Measurements from ENCODE around the gene CDKN2C.
"Not testable (repeated sequence)": the region's sequence is repeated elsewhere in the genome, so short reads cannot be mapped to it uniquely, and the experiment has no call there.

CDKN2C gene

DNA sequence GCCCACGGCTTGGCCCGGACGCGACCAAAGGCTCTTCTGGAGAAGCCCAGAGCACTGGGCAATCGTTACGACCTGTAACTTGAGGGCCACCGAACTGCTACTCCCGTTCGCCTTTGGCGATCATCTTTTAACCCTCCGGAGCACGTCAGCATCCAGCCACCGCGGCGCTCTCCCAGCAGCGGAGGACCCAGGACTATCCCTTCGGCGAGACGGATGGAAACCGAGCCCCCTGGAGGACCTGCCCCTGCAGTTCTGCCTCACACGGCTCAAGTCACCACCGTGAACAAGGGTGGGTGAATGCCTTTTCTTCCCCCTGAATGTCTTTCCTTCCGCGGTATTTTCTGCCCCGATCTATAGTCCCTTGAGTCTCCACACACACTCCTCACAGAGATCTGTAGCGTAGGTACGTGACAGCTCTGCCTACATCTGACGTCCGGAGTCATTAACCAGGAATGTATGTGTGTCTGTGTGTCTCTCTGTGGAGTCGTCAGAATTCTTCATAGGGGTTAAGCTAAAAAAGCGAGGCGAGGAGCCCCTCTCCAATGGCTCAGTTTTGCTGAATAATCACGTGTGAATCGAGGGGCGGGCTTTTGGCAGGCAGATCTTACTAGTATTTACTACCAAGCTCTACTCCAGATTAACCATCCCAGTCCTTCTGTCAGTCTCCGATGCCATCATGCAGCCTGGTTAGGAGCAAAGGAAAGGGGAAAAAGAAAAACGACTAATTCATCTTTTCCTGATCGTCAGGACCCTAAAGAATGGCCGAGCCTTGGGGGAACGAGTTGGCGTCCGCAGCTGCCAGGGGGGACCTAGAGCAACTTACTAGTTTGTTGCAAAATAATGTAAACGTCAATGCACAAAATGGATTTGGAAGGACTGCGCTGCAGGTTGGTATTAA, at the start of gene CDKN2C:
TSS of gene CDKN2C (plus strand) at position 635 of the 898 bp plus-strand sequence. CDS start at position 759, 124 bp downstream.
- DNase-seq (ENCODE audit: extremely low spot score, insufficient read length, low read depth) (no peak), FAIRE-seq (peak; percentile 78)

DNA sequence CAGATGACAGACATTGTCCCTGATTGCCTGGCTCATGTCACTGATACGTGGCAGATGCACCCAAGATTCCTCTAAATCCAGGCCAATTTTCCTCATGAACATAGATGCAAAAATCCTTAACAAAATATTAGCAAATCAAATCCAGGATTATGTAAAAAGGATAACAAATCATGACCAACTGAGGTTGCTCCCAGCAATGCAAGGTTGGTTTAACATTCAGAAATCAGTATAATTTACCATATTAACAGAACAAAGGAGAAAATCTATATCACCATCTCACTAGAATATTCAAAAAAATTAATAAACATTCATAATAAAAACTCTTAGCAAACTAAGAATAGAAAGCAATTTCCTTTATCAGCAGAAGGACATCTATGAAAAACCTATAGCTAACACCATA, 49.6 kb upstream of the CDKN2C start:
- DNase-seq (ENCODE audit: extremely low spot score, insufficient read length, low read depth) (no peak), FAIRE-seq (no peak)

DNA sequence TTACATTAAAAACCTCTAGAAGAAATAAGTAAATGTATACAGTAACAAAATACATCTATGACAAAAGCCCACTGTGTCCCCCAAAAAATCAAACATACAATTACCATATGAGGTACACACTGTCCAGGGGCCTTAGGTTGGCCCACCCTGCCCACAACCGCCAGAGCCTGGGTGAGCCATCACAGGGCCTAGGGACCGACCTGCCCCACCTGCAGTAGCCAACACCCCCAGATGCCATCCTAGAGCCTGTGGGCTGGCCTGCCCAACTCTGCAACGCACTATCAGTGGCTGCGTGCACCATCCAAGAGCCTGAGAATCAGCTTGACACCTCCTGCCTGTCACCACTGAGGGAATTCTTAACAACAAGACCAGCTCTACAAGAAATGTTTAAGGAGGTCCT, 49.0 kb upstream of the CDKN2C start:
- FAIRE-seq (no peak), DNase-seq (ENCODE audit: extremely low spot score, insufficient read length, low read depth) (no peak)

DNA sequence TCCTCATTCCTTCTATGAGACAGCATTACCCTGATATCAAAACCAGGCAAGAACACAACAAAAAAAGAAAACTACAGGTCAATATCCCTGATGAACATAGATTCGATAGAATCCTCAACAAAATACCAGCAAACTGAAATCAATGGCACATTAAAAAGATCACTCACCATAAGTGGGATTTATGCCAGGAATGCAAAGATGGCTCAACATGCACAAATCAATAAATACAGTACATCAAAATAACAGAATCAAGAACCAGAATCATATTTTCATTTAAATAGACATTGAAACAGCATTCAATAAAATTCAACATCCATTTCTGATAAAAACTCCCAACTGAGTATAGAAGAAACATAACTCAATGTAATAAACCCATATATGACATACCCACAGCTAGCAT, 46.5 kb upstream of the CDKN2C start:
- no peak for DNase-seq (ENCODE audit: extremely low spot score, insufficient read length, low read depth)
- no peak for FAIRE-seq

DNA sequence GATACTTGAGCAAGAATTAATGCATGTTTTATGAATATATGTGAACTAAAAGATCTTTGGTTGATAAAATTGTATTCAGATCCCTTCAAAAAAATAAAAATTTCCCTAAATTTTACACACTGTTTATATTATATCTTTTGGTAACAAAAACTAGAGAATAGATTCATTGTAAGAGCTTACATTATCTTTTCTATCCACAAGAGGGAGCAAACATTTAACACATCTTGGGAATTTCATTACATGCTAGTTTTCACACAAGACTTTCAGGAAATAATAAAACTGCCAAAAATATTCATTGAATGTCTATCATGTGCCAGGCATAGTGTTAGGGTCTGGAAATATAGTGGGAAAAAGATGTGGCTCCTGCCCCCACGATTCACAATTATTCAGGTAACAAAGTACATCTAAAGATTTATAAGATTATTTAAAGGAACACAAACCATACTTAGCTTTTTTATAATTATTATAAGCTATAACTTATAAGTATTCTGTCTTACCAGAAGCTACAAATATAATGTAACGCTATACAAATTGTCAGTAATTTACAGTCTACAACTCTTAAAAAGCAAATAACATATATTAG, 40.6 kb upstream of the CDKN2C start:
- FAIRE-seq, result peak; percentile 56
- no peak for DNase-seq (ENCODE audit: extremely low spot score, insufficient read length, low read depth)

DNA sequence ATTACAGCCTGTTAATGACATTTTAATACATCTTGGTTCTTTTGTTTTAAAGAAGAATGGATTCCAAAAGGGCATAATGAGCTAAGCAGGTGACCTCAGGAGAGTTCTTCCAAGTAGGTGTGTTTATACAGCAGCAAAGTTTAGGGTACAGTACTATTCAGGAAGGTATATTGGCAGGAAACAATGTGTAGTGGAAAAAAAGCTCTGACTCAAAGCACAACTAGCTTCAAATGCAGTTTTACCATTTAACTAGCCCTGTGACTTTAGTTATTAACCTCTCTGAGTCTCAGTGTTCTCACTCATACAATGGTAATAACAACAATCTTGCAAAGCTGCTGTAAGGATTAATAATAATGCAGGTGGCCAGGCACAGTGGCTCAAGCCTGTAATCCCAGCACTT, 39.9 kb upstream of the CDKN2C start:
- DNase-seq (ENCODE audit: extremely low spot score, insufficient read length, low read depth) (no peak), FAIRE-seq (peak; percentile 80)

DNA sequence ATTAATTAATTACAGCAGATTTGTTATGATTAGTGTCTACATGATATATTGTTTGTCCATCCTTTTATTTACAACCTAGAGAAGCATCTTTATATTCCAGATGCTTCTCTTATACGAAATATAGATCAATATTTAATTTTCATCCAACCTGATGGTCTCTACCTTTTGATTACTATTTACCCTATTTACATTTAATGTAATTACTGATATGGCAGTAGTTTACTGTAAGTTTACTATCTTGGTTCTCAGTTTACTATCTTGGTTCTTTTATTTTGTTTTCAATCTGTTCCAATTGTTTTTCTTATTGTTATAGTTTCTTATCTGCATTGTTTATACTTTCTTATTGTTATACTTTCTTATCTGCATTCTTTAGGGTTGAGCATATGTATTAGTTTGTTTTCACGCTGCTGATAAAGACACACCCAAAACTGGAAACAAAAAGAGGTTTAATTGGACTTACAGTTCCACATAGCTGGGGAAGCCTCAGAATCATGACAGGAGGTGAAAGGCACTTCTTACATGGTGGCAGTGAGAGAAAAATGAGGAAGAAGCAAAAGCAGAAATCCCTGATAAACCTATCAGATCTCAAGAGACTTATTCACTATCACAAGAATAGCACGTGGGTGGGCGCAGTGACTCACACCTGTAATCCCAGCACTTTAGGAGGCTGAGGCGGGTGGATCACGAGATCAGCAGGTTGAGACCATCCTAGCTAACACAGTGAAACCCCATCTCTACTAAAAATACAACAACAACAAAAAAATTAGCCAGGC, 38.9 kb upstream of the CDKN2C start:
- FAIRE-seq, result peak; percentile 52
- DNase-seq (ENCODE audit: extremely low spot score, insufficient read length, low read depth), result no peak

DNA sequence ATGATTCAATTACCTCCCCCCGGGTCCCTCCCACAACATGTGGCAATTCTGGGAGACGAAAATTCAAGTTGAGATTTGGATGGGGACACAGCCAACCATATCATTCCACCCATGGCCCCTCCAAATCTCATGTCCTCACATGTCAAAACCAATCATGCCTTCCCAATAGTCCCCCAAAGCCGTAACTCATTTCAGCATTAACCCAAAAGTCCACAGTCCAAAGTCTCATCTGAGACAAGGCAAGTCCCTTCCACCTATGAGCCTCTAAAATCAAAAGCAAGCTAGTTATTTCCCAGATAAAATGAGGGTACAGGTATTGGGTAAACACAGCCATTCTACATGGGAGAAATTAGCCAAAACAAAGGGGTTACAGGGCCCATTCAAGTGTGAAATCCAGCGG, 38.0 kb upstream of the CDKN2C start:
- FAIRE-seq; DNase-seq (ENCODE audit: extremely low spot score, insufficient read length, low read depth): not testable (repeated sequence)

DNA sequence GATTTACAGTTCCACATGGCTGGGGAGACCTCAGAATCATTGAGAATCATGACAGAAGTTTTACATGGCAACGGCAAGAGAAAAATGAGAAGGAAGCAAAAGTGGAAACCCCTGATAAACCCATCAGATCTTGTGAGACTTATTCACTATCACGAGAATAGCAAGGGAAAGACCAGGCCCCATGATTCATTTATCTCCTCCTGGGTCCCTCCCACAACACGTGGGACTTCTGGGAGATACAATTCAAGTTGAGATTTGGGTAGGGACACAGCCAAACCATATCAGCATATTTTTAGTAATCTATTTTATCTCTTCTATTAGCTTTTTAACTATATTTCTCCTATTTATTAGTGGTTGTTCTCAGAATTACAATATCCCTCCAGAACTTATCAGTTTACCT, 36.3 kb upstream of the CDKN2C start:
- not testable (repeated sequence) for DNase-seq (ENCODE audit: extremely low spot score, insufficient read length, low read depth); FAIRE-seq

DNA sequence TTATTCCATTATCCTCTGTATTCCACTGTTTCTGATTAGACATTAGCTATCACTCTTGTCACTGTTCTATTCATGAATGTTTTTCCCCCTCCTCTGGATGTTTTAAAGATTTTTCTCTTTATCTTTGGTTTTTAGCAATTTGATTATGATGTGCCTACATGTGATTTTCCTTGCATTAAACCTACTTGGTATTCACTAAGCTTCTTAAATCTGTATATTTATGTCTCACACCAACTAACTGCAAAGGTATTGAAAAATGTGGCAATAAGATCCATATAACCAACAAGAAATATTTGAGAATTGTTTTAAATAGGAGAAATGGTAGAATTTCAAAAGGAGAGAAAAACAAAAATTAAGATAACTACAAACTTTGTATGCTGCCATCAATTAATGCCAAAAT, 35.2 kb upstream of the CDKN2C start:
- no peak for FAIRE-seq

DNA sequence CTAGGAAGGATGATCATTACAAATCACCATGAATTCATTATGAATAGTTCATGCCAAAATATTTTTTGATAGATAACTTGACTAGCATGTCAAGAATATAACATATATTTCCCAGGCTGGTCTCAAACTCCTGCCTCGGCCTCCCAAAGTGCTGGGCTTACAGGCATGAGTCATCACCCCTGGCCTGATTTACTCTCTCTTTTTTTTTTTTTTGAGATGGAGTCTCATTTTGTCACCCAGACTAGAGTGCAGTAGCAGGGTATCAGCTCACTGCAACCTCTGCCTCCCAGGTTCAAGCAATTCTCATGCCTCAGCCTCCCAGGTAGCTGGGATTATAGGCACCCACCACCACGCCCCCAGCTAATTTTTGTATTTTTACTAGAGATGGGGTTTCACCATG, 34.8 kb upstream of the CDKN2C start:
- not testable (repeated sequence) for DNase-seq (ENCODE audit: extremely low spot score, insufficient read length, low read depth); FAIRE-seq

More for the DNA sequence above, 35.2 kb upstream of the CDKN2C start:
- DNase-seq (ENCODE audit: extremely low spot score, insufficient read length, low read depth), result no peak

DNA sequence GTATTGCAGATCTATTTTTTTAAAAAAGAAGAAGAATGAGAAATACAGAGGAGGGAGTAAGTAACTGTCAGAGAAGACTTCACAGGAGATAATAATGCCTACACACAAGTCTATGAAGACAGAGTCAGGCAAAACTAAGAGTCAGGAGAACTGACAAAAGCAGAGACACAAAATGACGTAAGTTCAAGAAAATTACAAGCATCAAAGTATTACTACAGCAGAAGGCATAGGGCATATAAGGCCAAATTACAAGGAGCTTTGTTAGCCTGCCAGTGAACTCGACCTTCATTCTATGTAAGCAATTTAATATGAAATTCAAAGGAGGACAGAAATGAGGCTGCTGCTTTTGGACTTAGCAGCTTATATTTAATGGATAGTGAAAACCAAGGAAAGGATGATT, 33.7 kb upstream of the CDKN2C start:
- FAIRE-seq (no peak), DNase-seq (ENCODE audit: extremely low spot score, insufficient read length, low read depth) (no peak)

DNA sequence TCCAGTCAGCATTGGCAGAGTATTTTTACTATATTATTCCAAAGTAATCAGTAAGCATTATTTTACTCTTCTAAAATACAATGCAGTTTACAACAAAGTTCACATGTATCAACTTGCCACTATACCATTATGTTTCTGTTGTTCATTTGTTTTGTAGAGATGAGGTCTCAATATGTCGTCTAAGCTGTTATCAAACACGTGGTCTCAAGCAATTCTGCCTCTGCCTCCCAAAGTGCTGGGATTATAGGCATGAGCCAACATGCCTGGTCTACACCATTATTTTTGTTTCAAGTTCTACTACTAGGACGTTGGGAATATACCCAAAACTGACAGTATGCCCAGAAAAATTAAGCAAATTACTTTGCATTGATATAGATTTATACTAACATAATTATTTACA, 29.8 kb upstream of the CDKN2C start:
- FAIRE-seq (no peak), DNase-seq (ENCODE audit: extremely low spot score, insufficient read length, low read depth) (no peak)

DNA sequence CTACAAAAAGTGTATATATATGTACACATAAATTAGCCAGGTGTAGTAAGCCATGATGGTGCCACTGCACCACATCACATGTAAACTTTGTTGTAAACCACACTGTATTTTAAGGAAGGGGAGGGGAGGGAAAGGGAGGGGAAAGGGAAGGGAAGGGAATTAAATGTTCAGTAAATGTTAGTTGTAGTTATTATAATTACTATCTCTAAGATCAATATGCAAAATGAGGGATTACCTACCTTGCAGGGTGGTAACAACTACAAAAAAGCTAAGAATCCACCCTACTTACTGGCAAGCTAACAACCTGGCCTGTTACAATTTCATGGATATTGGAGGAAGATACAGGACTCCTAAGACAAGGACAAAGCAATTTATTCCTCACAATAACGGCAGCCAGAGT, 27.7 kb upstream of the CDKN2C start:
- no peak for FAIRE-seq

DNA sequence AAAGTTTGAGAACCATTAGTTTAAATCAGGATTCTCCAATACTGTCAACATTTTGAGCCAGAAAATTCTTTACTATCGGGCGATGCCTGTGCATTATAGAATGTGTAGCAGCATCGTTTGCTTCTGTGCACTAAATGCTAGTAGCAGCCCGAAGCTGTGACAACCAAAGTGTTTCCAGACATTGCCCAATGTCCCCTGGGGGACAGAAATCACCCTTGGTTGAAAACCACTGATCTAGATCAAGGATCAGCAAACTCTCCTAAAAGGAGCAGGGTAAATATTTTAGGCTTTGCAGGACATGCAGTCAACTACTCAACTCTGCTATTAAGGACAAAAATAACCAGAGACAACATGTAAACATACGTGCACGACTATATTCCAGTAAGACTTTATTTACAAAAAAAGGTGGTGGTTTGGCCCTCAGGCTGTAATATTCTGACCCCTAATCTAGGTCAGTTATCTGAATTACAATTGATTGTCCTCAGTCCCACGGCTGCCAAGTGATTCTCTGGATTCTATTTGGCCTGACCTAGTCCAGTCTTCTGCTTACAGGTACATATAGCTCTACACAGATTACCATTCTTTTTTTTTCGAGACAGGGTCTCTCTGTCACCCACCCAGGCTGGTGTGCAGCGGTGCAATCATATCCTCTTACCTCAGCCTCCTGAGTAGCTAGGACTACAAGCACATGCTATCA, 20.6 kb upstream of the CDKN2C start:
- FAIRE-seq (no peak), DNase-seq (ENCODE audit: extremely low spot score, insufficient read length, low read depth) (no peak)

More for the DNA sequence above, 27.7 kb upstream of the CDKN2C start:
- DNase-seq (ENCODE audit: extremely low spot score, insufficient read length, low read depth), result no peak

DNA sequence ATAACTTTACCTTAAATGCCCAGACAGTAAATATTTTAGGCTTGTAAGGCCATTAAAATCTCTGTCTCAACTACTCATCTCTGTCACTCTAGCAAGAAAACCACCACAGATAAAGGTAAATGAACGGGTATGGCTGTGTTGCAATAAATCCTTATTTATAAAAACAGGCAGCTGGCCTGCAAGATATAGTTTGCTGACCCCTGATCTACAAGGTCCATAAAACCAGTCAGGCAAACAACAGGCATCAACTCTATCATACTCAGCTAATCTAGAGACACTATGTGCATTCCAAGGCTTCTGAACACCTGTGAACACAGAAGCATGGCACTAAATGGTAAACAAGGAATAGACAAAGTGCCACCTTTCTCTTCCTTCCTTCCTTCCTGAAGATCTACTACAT, 19.6 kb upstream of the CDKN2C start:
- no peak for FAIRE-seq
- DNase-seq (ENCODE audit: extremely low spot score, insufficient read length, low read depth), result no peak

DNA sequence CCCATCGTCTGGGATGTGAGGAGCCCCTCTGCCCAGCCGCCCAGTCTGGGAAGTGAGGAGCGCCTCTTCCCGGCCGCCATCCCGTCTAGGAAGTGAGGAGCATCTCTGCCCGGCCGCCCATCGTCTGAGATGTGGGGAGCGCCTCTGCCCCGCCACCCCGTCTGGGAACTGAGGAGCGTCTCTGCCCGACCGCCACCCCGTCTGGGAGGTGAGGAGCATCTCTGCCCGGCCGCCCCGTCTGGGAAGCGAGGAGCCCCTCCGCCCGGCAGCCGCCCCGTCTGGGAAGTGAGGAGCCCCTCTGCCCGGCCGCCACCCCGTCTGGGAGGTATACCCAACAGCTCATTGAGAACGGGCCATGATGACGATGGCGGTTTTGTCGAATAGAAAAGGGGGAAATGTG, 17.5 kb upstream of the CDKN2C start:
- DNase-seq (ENCODE audit: extremely low spot score, insufficient read length, low read depth); FAIRE-seq: not testable (repeated sequence)

DNA sequence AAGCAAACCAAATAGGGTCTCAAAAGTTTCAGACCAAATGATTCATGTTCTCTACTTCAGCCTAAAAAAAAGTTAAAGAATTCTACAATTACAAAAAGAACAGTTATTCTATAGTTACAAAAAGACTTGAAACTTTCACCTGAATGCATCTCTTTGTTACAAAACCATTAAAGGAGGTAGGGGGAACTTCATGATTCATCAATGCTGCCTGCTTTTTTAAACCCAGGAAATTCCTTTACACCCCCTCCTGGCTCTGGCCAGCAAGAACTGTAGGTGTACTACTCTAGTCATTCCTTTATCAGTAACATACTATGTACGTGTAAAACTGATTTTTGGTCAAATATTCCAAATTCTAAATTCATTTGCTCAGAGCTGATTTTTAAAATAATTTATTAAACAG, 14.9 kb upstream of the CDKN2C start:
- no peak for FAIRE-seq
- DNase-seq (ENCODE audit: extremely low spot score, insufficient read length, low read depth), result no peak

DNA sequence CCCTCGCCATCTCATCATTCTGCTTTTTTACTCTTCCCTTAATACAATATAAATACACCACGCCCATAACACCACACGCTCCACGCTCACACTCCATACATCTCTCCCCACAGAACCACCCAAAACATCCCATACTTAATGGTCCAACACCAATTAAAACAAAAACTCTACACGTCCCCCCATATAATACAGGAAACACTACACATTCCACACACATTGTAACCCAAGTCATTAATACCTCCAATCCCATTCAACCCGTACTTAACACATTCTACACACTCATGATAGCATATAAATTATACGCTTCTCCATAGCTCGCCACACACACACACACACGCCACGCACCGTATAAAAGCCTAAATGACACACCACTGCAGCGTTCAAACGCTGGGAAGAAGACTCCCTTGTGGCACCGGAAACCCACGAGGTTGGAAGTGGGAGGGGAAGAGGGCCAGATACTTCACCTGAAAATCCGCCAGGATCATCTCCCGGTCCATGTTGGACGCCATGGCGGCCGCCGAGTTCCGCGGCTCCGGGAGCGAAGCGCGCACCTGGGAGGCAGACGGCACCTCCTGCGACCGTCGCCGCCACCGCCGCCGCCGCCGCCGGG, 10.6 kb upstream of the CDKN2C start:
- FAIRE-seq (peak; percentile 69), DNase-seq (ENCODE audit: extremely low spot score, insufficient read length, low read depth) (no peak)

Measured in GM18507 (cell line).